Measurements from ENCODE around the gene HBG2.

Gene HBG2

DNA sequence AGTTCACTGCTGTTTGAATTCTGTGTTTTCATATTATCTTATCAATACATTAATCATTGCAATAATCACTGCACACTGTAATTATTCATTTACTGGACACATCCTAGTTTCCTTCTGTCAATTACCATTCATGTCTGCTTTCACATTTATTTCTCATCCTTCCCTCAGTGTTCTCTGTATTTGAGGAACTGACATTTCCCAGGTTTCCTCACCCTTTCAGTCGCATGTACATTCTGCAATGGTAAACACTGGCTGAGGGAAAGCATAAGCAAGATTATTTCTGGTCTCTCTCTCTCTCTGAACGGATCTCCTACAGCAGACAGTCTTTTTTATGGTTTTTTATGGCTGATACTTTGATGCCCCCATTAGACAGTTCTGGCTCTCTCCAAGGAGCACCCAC, 16.1 kb downstream of the HBG2 start:
- no peaks in the 10 kb centered on the region for H4K20me1 ChIP-seq (ENCODE audit: insufficient read depth, low read length, poor library complexity, severe bottlenecking)
- no peak for TF ChIP-seq EZH2phosphoT487 (IDR thresholded peaks at IDR 0.05; ENCODE audit: borderline replicate concordance)
- TF ChIP-seq, protein P1, sequence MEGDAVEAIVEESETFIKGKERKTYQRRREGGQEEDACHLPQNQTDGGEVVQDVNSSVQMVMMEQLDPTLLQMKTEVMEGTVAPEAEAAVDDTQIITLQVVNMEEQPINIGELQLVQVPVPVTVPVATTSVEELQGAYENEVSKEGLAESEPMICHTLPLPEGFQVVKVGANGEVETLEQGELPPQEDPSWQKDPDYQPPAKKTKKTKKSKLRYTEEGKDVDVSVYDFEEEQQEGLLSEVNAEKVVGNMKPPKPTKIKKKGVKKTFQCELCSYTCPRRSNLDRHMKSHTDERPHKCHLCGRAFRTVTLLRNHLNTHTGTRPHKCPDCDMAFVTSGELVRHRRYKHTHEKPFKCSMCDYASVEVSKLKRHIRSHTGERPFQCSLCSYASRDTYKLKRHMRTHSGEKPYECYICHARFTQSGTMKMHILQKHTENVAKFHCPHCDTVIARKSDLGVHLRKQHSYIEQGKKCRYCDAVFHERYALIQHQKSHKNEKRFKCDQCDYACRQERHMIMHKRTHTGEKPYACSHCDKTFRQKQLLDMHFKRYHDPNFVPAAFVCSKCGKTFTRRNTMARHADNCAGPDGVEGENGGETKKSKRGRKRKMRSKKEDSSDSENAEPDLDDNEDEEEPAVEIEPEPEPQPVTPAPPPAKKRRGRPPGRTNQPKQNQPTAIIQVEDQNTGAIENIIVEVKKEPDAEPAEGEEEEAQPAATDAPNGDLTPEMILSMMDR (conservative IDR thresholded peaks at IDR 0.05; ENCODE audit: low read length), result no peak
- no peaks in the 10 kb centered on the region for H3K79me2 ChIP-seq (ENCODE audit: insufficient read depth, low read length)
- H3K9me2 ChIP-seq (replicated peaks; ENCODE audit: low read depth, low read length), result no peaks in the 10 kb centered on the region
- H3K9me3 ChIP-seq (ENCODE audit: insufficient read depth, low read depth, low read length), result no peaks in the 10 kb centered on the region
- H2AFZ ChIP-seq (ENCODE audit: low read length), result no peak overlapping the region
- H3K4me1 ChIP-seq (ENCODE audit: insufficient read depth, low read length, poor library complexity, severe bottlenecking), result no peaks in the 10 kb centered on the region
- H3K4me2 ChIP-seq (ENCODE audit: low read depth, low read length, poor library complexity, severe bottlenecking), result no peak overlapping the region
- H3K9ac ChIP-seq (ENCODE audit: low read depth, low read length, poor library complexity, severe bottlenecking), result no peak overlapping the region
- H3K4me3 ChIP-seq (ENCODE audit: low read length, poor library complexity, severe bottlenecking), result no peak overlapping the region
- no peaks in the 10 kb centered on the region for H3F3A ChIP-seq (ENCODE audit: low read depth)
- no peaks in the 10 kb centered on the region for H3K27me3 ChIP-seq (ENCODE audit: insufficient read depth, low read length, poor library complexity, severe bottlenecking)
- H3K36me3 ChIP-seq (ENCODE audit: insufficient read depth, low read length), result no peaks in the 10 kb centered on the region

DNA sequence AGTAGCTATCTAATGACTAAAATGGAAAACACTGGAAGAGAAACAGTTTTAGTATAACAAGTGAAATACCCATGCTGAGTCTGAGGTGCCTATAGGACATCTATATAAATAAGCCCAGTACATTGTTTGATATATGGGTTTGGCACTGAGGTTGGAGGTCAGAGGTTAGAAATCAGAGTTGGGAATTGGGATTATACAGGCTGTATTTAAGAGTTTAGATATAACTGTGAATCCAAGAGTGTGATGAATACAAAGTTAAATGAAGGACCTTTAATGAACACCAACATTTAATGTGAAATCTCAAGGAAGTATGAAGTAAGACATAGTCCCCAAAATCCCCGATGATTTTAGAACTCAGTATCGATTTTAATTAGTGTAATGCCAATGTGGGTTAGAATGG, 17.2 kb downstream of the HBG2 start:
- H3K9ac ChIP-seq (ENCODE audit: low read depth, low read length, poor library complexity, severe bottlenecking), result no peak overlapping the region
- no peaks in the 10 kb centered on the region for H3K79me2 ChIP-seq (ENCODE audit: insufficient read depth, low read length)
- no peak overlapping the region for H2AFZ ChIP-seq (ENCODE audit: low read length)
- H3K27me3 ChIP-seq (ENCODE audit: insufficient read depth, low read length, poor library complexity, severe bottlenecking), result no peaks in the 10 kb centered on the region
- no peaks in the 10 kb centered on the region for H4K20me1 ChIP-seq (ENCODE audit: insufficient read depth, low read length, poor library complexity, severe bottlenecking)
- H3K9me2 ChIP-seq (replicated peaks; ENCODE audit: low read depth, low read length), result no peaks in the 10 kb centered on the region
- H3K36me3 ChIP-seq (ENCODE audit: insufficient read depth, low read length), result no peaks in the 10 kb centered on the region
- no peaks in the 10 kb centered on the region for H3F3A ChIP-seq (ENCODE audit: low read depth)
- H3K4me2 ChIP-seq (ENCODE audit: low read depth, low read length, poor library complexity, severe bottlenecking), result no peak overlapping the region
- TF ChIP-seq EZH2phosphoT487 (IDR thresholded peaks at IDR 0.05; ENCODE audit: borderline replicate concordance), result no peak
- TF ChIP-seq, protein P1 (conservative IDR thresholded peaks at IDR 0.05; ENCODE audit: low read length), result no peak
- no peak overlapping the region for H3K4me3 ChIP-seq (ENCODE audit: low read length, poor library complexity, severe bottlenecking)
- no peaks in the 10 kb centered on the region for H3K9me3 ChIP-seq (ENCODE audit: insufficient read depth, low read depth, low read length)
- no peaks in the 10 kb centered on the region for H3K4me1 ChIP-seq (ENCODE audit: insufficient read depth, low read length, poor library complexity, severe bottlenecking)

DNA sequence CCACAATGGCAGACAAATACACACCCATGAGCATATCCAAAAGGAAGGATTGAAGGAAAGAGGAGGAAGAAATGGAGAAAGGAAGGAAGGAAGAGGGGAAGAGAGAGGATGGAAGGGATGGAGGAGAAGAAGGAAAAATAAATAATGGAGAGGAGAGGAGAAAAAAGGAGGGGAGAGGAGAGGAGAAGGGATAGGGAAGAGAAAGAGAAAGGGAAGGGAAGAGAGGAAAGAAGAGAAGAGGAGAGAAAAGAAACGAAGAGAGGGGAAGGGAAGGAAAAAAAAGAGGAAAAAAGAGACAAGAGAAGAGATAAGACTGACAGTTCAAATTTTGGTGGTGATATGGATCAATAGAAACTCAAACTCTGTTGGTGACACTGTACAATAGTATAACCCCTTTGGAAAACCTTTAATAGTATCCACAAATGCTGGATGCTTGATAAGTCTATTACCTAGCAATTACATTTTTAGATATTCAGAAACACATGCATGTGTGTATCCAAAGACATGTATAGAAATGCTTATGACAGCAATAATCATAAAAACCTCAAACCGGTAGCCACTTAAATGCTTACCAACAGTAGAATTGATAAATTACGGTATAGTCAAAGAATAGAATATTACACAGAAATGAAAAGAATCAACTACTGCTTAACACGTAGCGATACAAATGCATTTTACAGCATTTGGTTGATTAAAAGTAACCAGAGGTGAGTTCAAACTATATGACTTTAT, 19.1 kb downstream of the HBG2 start:
- Histone ChIP-seq H3K4me2 (ENCODE audit: low read depth, low read length, poor library complexity, severe bottlenecking) (no peak overlapping the region), H3K4me1 (ENCODE audit: insufficient read depth, low read length, poor library complexity, severe bottlenecking) (no peaks in the 10 kb centered on the region), H3K9ac (ENCODE audit: low read depth, low read length, poor library complexity, severe bottlenecking) (no peak overlapping the region), H3K79me2 (ENCODE audit: insufficient read depth, low read length) (no peaks in the 10 kb centered on the region), H3K27me3 (ENCODE audit: insufficient read depth, low read length, poor library complexity, severe bottlenecking) (no peaks in the 10 kb centered on the region), H3K36me3 (ENCODE audit: insufficient read depth, low read length) (no peaks in the 10 kb centered on the region), H4K20me1 (ENCODE audit: insufficient read depth, low read length, poor library complexity, severe bottlenecking) (no peaks in the 10 kb centered on the region), H3F3A (ENCODE audit: low read depth) (no peaks in the 10 kb centered on the region), H3K9me2 (replicated peaks; ENCODE audit: low read depth, low read length) (no peaks in the 10 kb centered on the region), H3K4me3 (ENCODE audit: low read length, poor library complexity, severe bottlenecking) (no peak overlapping the region), H2AFZ (ENCODE audit: low read length) (no peak overlapping the region), H3K9me3 (ENCODE audit: insufficient read depth, low read depth, low read length) (no peaks in the 10 kb centered on the region)
- no peak for TF ChIP-seq EZH2phosphoT487 (IDR thresholded peaks at IDR 0.05; ENCODE audit: borderline replicate concordance)
- TF ChIP-seq, protein P1 (conservative IDR thresholded peaks at IDR 0.05; ENCODE audit: low read length), result no peak

All from Loucy (cell line).